GM19397 (cell line): ENCODE results near the gene SCUBE1.
"Not testable (repeated sequence)": the region's sequence is repeated elsewhere in the genome, so short reads cannot be mapped to it uniquely, and the experiment has no call there.

Experiments
- ATAC-seq: cut with Tn5 transposase; IDR thresholded peaks from one replicate; pipeline ENCODE4 v1.9.1; 2021; ENCODE audit warnings: mild to moderate bottlenecking, moderate library complexity; ENCODE audit not compliant: unreplicated experiment

The SCUBE1 gene

GRCh38 chr22:43281394-43281793 lies 61.8 kb downstream of the SCUBE1 start:
- ATAC-seq = no peak

GRCh38 chr22:43280523-43280886 lies 62.7 kb downstream of the SCUBE1 start:
- not testable (repeated sequence) for ATAC-seq

GRCh38 chr22:43279867-43280522 lies 63.2 kb downstream of the SCUBE1 start:
- no peak for ATAC-seq

GRCh38 chr22:43277987-43278601 lies 65.1 kb downstream of the SCUBE1 start:
- no peak for ATAC-seq

GRCh38 chr22:43277091-43277490 lies 66.1 kb downstream of the SCUBE1 start:
- no peak for ATAC-seq

GRCh38 chr22:43276321-43276720 lies 66.9 kb downstream of the SCUBE1 start:
- ATAC-seq = no peak

- no peak for ATAC-seq
Measured at GRCh38 chr22:43275545-43276317, 67.4 kb downstream of the SCUBE1 start.

GRCh38 chr22:43274595-43275240 lies 68.5 kb downstream of the SCUBE1 start:
- ATAC-seq = no peak

- ATAC-seq = no peak
Measured at GRCh38 chr22:43273902-43274484, 69.2 kb downstream of the SCUBE1 start.

- ATAC-seq = no peak
Measured at GRCh38 chr22:43272869-43273318, 70.3 kb downstream of the SCUBE1 start.

- ATAC-seq = no peak
Measured at GRCh38 chr22:43272301-43272700, 70.9 kb downstream of the SCUBE1 start.

GRCh38 chr22:43270949-43271348 lies 72.2 kb downstream of the SCUBE1 start:
- no peak for ATAC-seq

- ATAC-seq = no peak
Measured at GRCh38 chr22:43270314-43270908, 72.8 kb downstream of the SCUBE1 start.

- ATAC-seq = no peak
Measured at GRCh38 chr22:43269646-43270045, 73.5 kb downstream of the SCUBE1 start.

GRCh38 chr22:43269246-43269645 lies 73.9 kb downstream of the SCUBE1 start:
- no peak for ATAC-seq

- ATAC-seq = no peak
Measured at GRCh38 chr22:43267981-43268660, 75.1 kb downstream of the SCUBE1 start.

GRCh38 chr22:43267332-43267980 lies 75.7 kb downstream of the SCUBE1 start:
- no peak for ATAC-seq

GRCh38 chr22:43266076-43266475 lies 77.1 kb downstream of the SCUBE1 start:
- ATAC-seq = no peak

GRCh38 chr22:43263645-43264514 lies 79.3 kb downstream of the SCUBE1 start:
- no peak for ATAC-seq
